GM12878 (cell line): ENCODE results near the gene EEFSEC.

Experiments
- ASH2L ChIP-seq: fragments of 300-600, 200-600 bp; sonication (generic); IDR thresholded peaks from 2 replicates; pipeline ENCODE4 v1.6.1; 2017; ENCODE audit warnings: low read depth, mild to moderate bottlenecking, borderline replicate concordance
- CHD1 ChIP-seq: IDR thresholded peaks from 2 replicates; pipeline ENCODE4 v1.6.1; 2012; ENCODE audit warnings: low read depth, low read length, improper control_type of control experiment
- CTCF ChIP-seq, 3 experiments: IDR thresholded peaks in 2 of 3; conservative IDR thresholded peaks in 1 of 3; 2 replicates each; pipeline ENCODE4 v1.5.1; 2011; ENCODE audit warnings: low read depth in 3 of 3, low read length in 3 of 3, mild to moderate bottlenecking in 3 of 3, control low read depth in 2 of 3, moderate library complexity in 2 of 3, inconsistent platforms in 1 of 3, mixed read lengths in 1 of 3; ENCODE audit not compliant: control insufficient read depth in 2 of 3, insufficient read depth in 1 of 3; ENCODE audit errors: extremely low read depth in 1 of 3
- EZH2 ChIP-seq: IDR thresholded peaks from 2 replicates; pipeline ENCODE4 v1.6.1; 2012; ENCODE audit warnings: low read depth, mild to moderate bottlenecking, control low read depth, inconsistent platforms, low read length, borderline replicate concordance; ENCODE audit not compliant: control insufficient read depth
- GABPA ChIP-seq: IDR thresholded peaks from 2 replicates; pipeline ENCODE4 v1.6.1; 2014; ENCODE audit warnings: antibody characterized with exemption, low read depth, mild to moderate bottlenecking, inconsistent platforms
- MXI1 ChIP-seq: fragments of 150-350 bp; IDR thresholded peaks from 2 replicates; pipeline ENCODE4 v1.6.1; 2011; ENCODE audit warnings: low read depth, mild to moderate bottlenecking, inconsistent platforms, low read length, improper control_type of control experiment
- MYB ChIP-seq: fragments of 150-350 bp; IDR thresholded peaks from 2 replicates; pipeline ENCODE4 v1.6.1; 2014; ENCODE audit warnings: mild to moderate bottlenecking, low read depth, low read length, borderline replicate concordance
- NFYB ChIP-seq: IDR thresholded peaks from 2 replicates; pipeline ENCODE4 v1.6.1; 2011; ENCODE audit warnings: low read depth, mild to moderate bottlenecking, low read length, improper control_type of control experiment, moderate library complexity; ENCODE audit not compliant: insufficient read depth
- RELA ChIP-seq: fragments of 450-650 bp; IDR thresholded peaks from 2 replicates; pipeline ENCODE4 v1.8.0; 2014; ENCODE audit warnings: borderline replicate concordance; ENCODE audit not compliant: partially characterized antibody
- SMAD1 ChIP-seq: fragments of 450-650 bp; IDR thresholded peaks from 2 replicates; pipeline ENCODE4 v1.6.1; 2018; ENCODE audit warnings: mild to moderate bottlenecking, low read depth; ENCODE audit not compliant: partially characterized antibody
- TAF1 ChIP-seq: IDR thresholded peaks from 2 replicates; pipeline ENCODE4 v1.6.1; 2011; ENCODE audit warnings: mild to moderate bottlenecking, low read depth, low read length, borderline replicate concordance
- ZNF274 ChIP-seq: IDR thresholded peaks from one replicate; pipeline ENCODE4 v1.8.0; 2011; ENCODE audit not compliant: insufficient read length, insufficient read depth

DNA sequence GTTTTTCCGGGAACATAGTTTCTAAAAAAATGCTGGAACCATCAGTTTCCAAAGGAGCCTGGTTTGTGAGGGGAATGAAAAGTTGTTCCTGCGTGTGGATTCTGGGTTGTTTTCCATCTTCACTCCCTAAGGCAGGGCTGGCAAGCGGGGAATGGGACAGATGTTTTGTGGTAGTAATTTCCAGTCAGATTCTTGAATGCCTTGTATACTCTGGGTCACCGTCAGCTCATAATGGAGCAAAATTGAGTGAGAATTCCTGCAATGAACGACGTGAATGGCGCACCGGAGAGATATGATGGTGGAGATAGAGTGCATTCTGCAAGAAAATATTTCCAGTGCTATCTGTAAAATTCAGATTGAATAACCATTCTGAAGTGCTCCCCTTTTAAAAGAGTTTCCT lies 19.9 kb downstream of the EEFSEC start:
- TF ChIP-seq SMAD1 (no peak), ASH2L (no peak), CTCF (IDR thresholded peaks at IDR 0.05 in 2 of 3, conservative IDR thresholded peaks at IDR 0.05 in 1 of 3; ENCODE audit: control insufficient read depth in 2 of 3, extremely low read depth in 1 of 3, insufficient read depth in 1 of 3, low read depth in 3 of 3, low read length in 3 of 3) (no peak), EZH2 (no peak), RELA (no peak), MXI1 (no peak), GABPA (no peak), TAF1 (no peak), NFYB (no peak), MYB (no peak), CHD1 (no peak), ZNF274 (no peak)
